Type B pancreatic cell (in vitro differentiated cells): Measurements from ENCODE around the gene SLC35F1. TPM values are rescaled to one million over a fixed set of nuclear protein-coding genes. Genes with fewer than 3 reads are reported as not detected.
A peak's percentile ranks its signal among the peaks of the same experiment; 100 is the strongest.

ENCODE experiments used
- DNase-seq: peaks from one replicate; pipeline ENCODE4 v3.0.0; 2021; ENCODE audit warnings: mixed read lengths; ENCODE audit not compliant: unreplicated experiment; ENCODE audit errors: extremely low spot score
- H3K27ac Mint-ChIP-seq: 2 replicates; pipeline ENCODE4 v1.8.0; 2021; ENCODE audit warnings: mild to moderate bottlenecking, mixed read lengths
- H3K27me3 Mint-ChIP-seq: 2 replicates; pipeline ENCODE4 v1.8.0; 2021; ENCODE audit warnings: mixed read lengths
- H3K36me3 Mint-ChIP-seq: 2 replicates; pipeline ENCODE4 v1.8.0; 2021; ENCODE audit warnings: mixed read lengths
- H3K4me1 Mint-ChIP-seq: one replicate; pipeline ENCODE4 v1.8.0; 2021; ENCODE audit warnings: mixed read lengths; ENCODE audit not compliant: unreplicated experiment
- H3K4me3 Mint-ChIP-seq: 2 replicates; pipeline ENCODE4 v1.8.0; 2021; ENCODE audit warnings: mild to moderate bottlenecking, mixed read lengths
- H3K9me3 Mint-ChIP-seq: 2 replicates; pipeline ENCODE4 v1.8.0; 2021; ENCODE audit warnings: mixed read lengths
- total RNA-seq: library from RNA; stranded (reverse); gene quantifications from 2 replicates; pipeline ENCODE4 v1.2.1, GENCODE V29; 2021; ENCODE audit warnings: low replicate concordance
- TF ChIP-seq, protein P1 (sequence below): fragments of 200-600 bp; sonication (generic); conservative IDR thresholded peaks from 2 replicates; pipeline ENCODE4 v1.5.0; 2021; ENCODE audit warnings: antibody characterized with exemption, mild to moderate bottlenecking

The SLC35F1 gene
- total RNA-seq, 1 donor from 2014 or later, result 6.1 TPM

DNA sequence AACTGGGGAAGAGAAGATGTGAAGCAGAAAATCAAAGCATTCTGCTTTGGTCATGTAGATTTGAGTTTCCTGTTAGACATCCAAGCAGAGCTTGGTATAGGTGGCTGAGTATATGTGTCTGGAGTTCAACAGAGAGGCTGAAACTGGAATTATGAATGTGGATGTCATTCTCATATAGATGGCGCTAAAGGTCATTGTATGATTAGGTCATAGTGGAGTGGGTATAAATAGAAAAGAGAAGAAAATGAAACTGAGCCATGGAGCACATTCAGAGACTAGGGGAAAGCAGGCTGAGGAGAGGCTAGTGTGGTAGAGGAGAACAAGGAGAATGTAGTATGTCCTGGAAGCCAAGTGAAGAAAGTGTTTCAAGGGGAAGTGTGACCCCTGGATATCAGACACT, 345.4 kb downstream of the SLC35F1 start:
- H3K27me3 Mint-ChIP-seq, result no peaks in the 10 kb centered on the region
- TF ChIP-seq, protein P1, sequence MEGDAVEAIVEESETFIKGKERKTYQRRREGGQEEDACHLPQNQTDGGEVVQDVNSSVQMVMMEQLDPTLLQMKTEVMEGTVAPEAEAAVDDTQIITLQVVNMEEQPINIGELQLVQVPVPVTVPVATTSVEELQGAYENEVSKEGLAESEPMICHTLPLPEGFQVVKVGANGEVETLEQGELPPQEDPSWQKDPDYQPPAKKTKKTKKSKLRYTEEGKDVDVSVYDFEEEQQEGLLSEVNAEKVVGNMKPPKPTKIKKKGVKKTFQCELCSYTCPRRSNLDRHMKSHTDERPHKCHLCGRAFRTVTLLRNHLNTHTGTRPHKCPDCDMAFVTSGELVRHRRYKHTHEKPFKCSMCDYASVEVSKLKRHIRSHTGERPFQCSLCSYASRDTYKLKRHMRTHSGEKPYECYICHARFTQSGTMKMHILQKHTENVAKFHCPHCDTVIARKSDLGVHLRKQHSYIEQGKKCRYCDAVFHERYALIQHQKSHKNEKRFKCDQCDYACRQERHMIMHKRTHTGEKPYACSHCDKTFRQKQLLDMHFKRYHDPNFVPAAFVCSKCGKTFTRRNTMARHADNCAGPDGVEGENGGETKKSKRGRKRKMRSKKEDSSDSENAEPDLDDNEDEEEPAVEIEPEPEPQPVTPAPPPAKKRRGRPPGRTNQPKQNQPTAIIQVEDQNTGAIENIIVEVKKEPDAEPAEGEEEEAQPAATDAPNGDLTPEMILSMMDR, result no peak
- DNase-seq, result no peak
- H3K36me3 Mint-ChIP-seq, result no peaks in the 10 kb centered on the region
- no peak overlapping the region for H3K27ac Mint-ChIP-seq
- no peak overlapping the region for H3K4me3 Mint-ChIP-seq
- H3K4me1 Mint-ChIP-seq, result peaks cover 6% of the 10 kb centered on the region
- no peaks in the 10 kb centered on the region for H3K9me3 Mint-ChIP-seq

DNA sequence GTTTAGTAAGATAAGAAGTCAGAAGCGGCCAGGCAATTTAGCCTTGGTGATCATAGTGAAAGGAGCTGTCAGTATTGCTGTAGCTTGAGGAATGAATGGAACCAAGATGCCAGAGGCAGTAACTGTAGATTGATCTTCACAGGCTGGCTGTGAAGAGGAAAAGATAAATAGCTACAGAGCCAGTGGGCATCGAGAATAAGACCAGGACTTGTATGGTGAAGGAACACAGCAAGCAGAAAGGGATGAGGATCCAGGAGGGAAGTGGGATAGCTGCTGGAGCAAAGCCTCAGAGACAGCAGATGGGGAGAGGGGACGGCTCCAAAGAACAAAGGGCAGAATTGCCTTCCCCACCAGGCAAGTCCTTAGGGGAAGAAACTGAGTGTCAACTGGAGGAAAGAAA, 346.7 kb downstream of the SLC35F1 start:
- Mint-ChIP-seq H3K9me3 (no peaks in the 10 kb centered on the region), H3K4me1 (peaks cover 6% of the 10 kb centered on the region), H3K27me3 (no peaks in the 10 kb centered on the region), H3K27ac (no peak overlapping the region), H3K4me3 (no peak overlapping the region), H3K36me3 (no peaks in the 10 kb centered on the region)
- TF ChIP-seq, protein P1, result no peak
- no peak for DNase-seq

DNA sequence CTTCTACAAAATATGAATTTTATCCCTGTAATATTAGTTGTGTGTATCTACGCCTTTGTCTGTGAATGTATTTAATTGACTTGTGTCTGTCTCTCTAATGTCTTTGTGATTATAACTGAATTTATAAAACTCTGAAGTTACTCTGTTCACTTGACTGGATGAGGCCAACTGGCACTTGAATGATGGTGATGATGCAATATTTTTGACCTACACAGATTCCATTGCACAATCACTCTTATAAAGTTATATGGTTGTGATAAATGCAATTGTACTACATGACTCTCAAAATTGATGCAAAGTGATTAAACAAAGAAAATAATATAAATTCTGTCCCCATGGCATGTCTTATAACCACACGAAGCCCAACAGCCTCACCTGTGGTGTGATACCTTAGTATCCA, 353.8 kb downstream of the SLC35F1 start:
- no peaks in the 10 kb centered on the region for H3K36me3 Mint-ChIP-seq
- no peak overlapping the region for H3K27ac Mint-ChIP-seq
- H3K4me1 Mint-ChIP-seq, result no peaks in the 10 kb centered on the region
- no peaks in the 10 kb centered on the region for H3K9me3 Mint-ChIP-seq
- DNase-seq, result no peak
- H3K27me3 Mint-ChIP-seq, result no peaks in the 10 kb centered on the region
- TF ChIP-seq, protein P1, result no peak
- no peak overlapping the region for H3K4me3 Mint-ChIP-seq

DNA sequence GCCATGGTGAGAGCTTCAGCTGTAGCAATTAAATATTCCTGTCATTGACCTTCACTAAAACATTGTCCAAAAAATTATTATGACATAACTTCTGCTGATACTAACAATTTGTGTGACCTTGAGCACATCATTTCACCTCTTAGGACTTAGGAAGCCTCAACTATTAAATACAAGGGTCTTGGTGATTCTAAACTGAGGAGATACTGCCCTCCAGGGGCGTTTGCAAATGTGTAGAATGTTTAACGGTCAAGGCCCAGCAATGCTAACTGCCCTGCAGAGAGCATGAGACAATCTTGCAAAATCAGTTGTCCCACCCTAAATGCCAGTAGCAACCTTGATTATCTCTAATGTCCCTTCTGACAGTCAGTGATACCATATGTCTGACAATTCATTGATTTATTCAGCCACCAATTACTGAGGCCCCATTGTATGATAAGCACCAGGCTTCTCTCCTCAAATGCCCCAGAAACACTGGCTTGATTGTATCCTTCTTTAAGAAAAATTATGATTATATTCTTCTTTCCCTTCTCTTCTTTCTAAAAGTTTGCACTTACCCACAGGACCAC, 356.9 kb downstream of the SLC35F1 start:
- Mint-ChIP-seq H3K36me3 (no peaks in the 10 kb centered on the region), H3K4me1 (no peaks in the 10 kb centered on the region), H3K27ac (no peak overlapping the region), H3K27me3 (no peaks in the 10 kb centered on the region), H3K4me3 (no peak overlapping the region), H3K9me3 (no peaks in the 10 kb centered on the region)
- TF ChIP-seq, protein P1, result peak; percentile 75
- DNase-seq, result no peak

DNA sequence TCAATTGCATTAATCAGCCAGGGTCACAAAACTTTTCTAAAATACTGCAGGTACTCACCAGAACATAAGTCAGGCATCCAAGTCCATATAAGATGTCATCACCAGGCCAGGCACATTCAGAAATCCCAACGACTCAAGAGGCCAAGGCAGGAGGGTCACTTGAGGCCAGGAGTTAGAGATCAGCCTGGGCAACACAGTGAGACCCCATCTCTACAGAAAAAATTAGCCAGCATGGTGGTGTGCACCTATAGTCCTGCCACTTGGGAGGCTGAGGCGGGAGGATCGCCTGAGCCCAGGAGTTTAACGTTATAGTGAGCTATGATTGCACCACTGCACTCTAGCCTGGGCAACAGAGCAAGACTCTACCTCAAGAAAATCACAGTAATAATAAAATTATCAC, 362.6 kb downstream of the SLC35F1 start:
- no peak for DNase-seq
- Mint-ChIP-seq H3K27ac (no peak overlapping the region), H3K27me3 (no peaks in the 10 kb centered on the region), H3K4me3 (no peak overlapping the region), H3K9me3 (no peaks in the 10 kb centered on the region), H3K4me1 (no peaks in the 10 kb centered on the region), H3K36me3 (no peaks in the 10 kb centered on the region)
- TF ChIP-seq, protein P1, result no peak

DNA sequence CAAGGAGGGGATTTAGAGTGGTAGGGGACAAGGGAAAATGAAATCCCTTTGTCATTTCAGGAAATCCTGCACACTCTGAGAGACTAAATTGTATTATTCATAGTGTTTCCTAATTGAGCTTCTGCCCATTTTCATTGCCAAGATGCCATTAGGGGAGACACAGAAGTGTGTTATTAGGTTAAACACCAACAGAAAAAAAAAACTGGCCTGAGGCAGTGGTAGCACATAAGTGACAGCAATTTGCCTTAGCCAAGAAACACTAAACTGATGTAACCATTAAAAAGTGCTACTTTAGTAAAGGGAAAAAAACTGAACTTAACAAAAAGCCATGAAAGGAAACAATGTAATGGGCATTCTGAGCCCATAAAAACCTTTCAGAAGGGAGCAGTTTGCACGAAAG, 370.6 kb downstream of the SLC35F1 start:
- TF ChIP-seq, protein P1, result no peak
- no peaks in the 10 kb centered on the region for H3K9me3 Mint-ChIP-seq
- no peaks in the 10 kb centered on the region for H3K36me3 Mint-ChIP-seq
- no peak for DNase-seq
- H3K27ac Mint-ChIP-seq, result no peak overlapping the region
- no peak overlapping the region for H3K4me3 Mint-ChIP-seq
- H3K27me3 Mint-ChIP-seq, result no peaks in the 10 kb centered on the region
- H3K4me1 Mint-ChIP-seq, result peaks cover 4% of the 10 kb centered on the region
